Fibroblast of villous mesenchyme (primary cell): Measurements from ENCODE around the gene TFCP2L1. TPM values are rescaled to one million over a fixed set of nuclear protein-coding genes. Genes with fewer than 3 reads are reported as not detected.

Experiments
- DNase-seq: peaks from one replicate; pipeline ENCODE4 v3.0.0-alpha.2; 2010; ENCODE audit warnings: low read depth
- H3K4me3 ChIP-seq: 2 replicates; pipeline ENCODE4 v1.5.1; 2011; ENCODE audit warnings: low read depth, mild to moderate bottlenecking, low read length
- total RNA-seq: library from RNA; depleted of rRNA; stranded (reverse); fragments of >200 nt; gene quantifications from 2 replicates; pipeline ENCODE4 v1.2.3, GENCODE V29; 2012
- TF ChIP-seq, protein P1 (sequence below): IDR thresholded peaks from 2 replicates; pipeline ENCODE4 v1.5.1; 2012; ENCODE audit warnings: low read depth, mild to moderate bottlenecking, low read length; ENCODE audit not compliant: insufficient read depth

Gene TFCP2L1
- total RNA-seq, 1 donor: not detected

DNA sequence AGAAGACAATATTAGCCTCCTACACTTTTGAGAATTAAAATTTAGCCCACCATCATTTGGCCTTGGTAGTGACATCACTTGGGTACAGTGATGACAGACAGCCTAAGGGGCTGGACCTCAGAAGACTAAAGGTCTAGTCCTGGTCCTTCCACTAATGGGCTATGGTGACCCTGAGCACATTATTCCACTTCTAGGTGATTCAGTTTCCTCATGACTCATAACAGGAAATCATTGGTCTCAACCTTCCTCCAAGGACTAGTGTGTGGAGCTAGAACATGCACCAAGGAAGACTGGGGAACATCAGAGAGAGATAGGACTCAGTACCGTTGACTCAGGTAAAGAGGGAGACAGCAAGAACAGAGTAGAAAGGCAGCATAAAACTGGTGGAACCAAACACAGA, 64.0 kb downstream of the TFCP2L1 start:
- H3K4me3 ChIP-seq: no peak overlapping the region
- DNase-seq: no peak
- TF ChIP-seq, protein P1, sequence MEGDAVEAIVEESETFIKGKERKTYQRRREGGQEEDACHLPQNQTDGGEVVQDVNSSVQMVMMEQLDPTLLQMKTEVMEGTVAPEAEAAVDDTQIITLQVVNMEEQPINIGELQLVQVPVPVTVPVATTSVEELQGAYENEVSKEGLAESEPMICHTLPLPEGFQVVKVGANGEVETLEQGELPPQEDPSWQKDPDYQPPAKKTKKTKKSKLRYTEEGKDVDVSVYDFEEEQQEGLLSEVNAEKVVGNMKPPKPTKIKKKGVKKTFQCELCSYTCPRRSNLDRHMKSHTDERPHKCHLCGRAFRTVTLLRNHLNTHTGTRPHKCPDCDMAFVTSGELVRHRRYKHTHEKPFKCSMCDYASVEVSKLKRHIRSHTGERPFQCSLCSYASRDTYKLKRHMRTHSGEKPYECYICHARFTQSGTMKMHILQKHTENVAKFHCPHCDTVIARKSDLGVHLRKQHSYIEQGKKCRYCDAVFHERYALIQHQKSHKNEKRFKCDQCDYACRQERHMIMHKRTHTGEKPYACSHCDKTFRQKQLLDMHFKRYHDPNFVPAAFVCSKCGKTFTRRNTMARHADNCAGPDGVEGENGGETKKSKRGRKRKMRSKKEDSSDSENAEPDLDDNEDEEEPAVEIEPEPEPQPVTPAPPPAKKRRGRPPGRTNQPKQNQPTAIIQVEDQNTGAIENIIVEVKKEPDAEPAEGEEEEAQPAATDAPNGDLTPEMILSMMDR: no peak

GRCh38 chr2:121219866-121220265, 65.1 kb downstream of the TFCP2L1 start:
- TF ChIP-seq, protein P1: no peak
- DNase-seq: no peak
- H3K4me3 ChIP-seq: no peak overlapping the region

DNA sequence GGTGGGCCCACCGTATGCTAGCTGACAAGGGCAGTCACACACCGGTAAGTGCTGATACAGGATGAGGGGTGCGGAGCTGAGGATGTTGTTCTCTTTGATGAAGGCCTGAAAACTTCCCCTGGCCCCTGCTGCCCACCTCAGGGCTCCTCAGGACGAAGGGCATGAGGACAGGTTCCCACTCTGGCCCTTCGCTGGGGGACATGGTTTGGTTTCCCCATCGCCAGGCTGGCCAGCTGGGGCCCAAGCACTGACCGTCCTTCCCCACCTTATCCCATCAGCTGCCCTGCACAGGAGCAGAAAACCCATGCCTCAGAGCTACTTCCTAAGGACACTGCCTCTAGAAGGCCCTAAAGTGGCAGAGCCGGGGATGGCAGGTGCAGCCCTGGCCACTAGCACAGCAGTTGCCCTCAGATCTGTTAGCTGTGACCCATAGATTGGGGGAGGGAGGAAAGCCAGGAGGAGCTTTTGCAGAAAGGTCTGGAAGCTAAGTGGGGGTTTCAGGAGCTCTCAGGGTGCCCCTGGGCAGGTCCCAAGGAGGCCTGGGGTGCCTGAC, 66.5 kb downstream of the TFCP2L1 start:
- H3K4me3 ChIP-seq: no peak overlapping the region
- TF ChIP-seq, protein P1: no peak
- DNase-seq: no peak

- no peak for DNase-seq
- TF ChIP-seq, protein P1: no peak
- H3K4me3 ChIP-seq: no peak overlapping the region
Observed at GRCh38 chr2:121217627-121218026, 67.4 kb downstream of the TFCP2L1 start.

DNA sequence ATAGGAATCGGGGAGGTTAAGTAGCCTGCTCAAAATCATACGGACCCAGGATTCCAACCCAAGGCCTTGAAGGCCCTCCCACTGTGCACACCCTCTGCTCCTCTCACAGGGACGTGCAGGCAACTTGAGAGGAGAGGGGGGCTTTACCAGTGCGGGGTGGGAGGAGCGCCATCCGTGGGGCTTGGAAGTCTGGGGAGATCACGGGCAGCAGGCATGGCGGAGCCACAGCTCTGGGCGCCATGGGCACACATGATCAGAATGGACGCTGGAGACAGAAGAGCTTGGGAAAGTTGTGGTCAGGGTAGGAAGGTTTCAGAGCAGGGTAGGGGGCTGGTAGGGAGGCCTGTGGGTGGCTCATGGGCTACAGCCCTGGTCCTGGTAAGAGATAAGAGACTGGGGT, 70.7 kb downstream of the TFCP2L1 start:
- TF ChIP-seq, protein P1: no peak
- no peak for DNase-seq

GRCh38 chr2:121213386-121213785, 71.6 kb downstream of the TFCP2L1 start:
- no peak for DNase-seq
- TF ChIP-seq, protein P1: no peak
- no peak overlapping the region for H3K4me3 ChIP-seq

More for the DNA sequence above, 70.7 kb downstream of the TFCP2L1 start:
- no peak overlapping the region for H3K4me3 ChIP-seq
